PC-3 (cell line): ENCODE measurements around the gene CMC2.

Experiments used
- EZH2 ChIP-seq: fragments of 300-600 bp; sonication (generic); IDR thresholded peaks from one replicate; pipeline ENCODE4 v1.6.1; 2017; ENCODE audit warnings: antibody characterized with exemption, mild to moderate bottlenecking, low read length; ENCODE audit not compliant: unreplicated experiment
- EZH2phosphoT487 ChIP-seq: fragments of 300-600 bp; sonication (generic); IDR thresholded peaks from 2 replicates; pipeline ENCODE4 v1.6.1; 2018; ENCODE audit warnings: mild to moderate bottlenecking, antibody characterized with exemption, low read length, borderline replicate concordance
- TF ChIP-seq, protein P1 (sequence below): fragments of 300-600 bp; sonication (generic); conservative IDR thresholded peaks from 2 replicates; pipeline ENCODE4 v1.5.1; 2017; ENCODE audit warnings: antibody characterized with exemption, low read depth, mild to moderate bottlenecking, low read length

DNA sequence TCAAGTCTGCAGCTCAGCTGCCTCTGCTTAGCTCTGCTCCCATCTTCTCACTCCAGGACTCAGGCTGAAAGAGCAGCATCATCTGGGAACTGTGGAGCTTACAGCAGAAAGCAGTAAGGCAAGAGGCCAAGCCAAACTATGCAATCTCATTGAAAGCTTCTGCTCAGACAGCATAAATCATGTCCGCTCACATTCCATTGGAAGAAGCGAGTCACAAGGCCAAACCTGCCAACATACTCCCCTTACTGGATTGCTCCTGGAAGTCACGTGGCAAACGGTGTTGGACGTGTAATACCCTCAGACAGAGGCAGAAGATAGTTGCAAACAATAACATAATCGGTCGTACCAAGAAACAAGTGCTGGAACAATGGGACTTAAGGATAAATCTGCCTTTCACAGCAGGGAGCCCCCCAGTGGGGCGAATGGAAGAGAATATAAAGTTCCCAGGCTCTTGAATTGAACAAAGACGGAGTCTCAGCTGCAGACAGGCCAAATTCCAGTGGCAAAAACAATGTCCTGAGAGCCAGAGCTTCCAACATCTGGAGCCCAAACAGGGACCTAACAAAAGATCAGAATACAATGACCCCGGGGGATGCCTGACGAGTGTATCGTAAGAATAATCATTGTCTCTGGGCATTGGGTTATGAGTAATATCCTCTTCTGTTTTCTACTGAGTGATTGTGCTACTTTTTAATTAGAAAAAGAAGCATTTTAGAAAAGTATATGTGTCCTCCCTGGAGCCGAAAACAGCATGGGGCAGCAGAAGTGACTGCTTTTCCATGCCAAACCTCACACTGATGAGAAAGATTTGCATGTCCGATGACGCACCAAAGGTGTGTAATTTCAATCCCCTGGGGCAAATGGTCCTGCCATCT, 68.4 kb downstream of the CMC2 start:
- TF ChIP-seq, protein P1, sequence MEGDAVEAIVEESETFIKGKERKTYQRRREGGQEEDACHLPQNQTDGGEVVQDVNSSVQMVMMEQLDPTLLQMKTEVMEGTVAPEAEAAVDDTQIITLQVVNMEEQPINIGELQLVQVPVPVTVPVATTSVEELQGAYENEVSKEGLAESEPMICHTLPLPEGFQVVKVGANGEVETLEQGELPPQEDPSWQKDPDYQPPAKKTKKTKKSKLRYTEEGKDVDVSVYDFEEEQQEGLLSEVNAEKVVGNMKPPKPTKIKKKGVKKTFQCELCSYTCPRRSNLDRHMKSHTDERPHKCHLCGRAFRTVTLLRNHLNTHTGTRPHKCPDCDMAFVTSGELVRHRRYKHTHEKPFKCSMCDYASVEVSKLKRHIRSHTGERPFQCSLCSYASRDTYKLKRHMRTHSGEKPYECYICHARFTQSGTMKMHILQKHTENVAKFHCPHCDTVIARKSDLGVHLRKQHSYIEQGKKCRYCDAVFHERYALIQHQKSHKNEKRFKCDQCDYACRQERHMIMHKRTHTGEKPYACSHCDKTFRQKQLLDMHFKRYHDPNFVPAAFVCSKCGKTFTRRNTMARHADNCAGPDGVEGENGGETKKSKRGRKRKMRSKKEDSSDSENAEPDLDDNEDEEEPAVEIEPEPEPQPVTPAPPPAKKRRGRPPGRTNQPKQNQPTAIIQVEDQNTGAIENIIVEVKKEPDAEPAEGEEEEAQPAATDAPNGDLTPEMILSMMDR = no peak
- no peak for TF ChIP-seq EZH2
- TF ChIP-seq EZH2phosphoT487 = no peak
